Activated T-helper 9 cell treated with anti-CD3 and anti-CD28 coated beads, Interleukin-2, amount 50 U/mL, for 16 hours (primary cell): Measurements from ENCODE around the gene IL9R.
"Not testable (repeated sequence)": the region's sequence is repeated elsewhere in the genome, so short reads cannot be mapped to it uniquely, and the experiment has no call there.

Source experiments
- DNase-seq: peaks from one replicate; pipeline ENCODE4 v3.0.0-alpha.2; 2020; ENCODE audit warnings: low read depth

IL9R gene

GRCh38 chrX:155998761-155999510 is 1.4 kb downstream of the IL9R start:
- no peak for DNase-seq

- not testable (repeated sequence) for DNase-seq
Measured at GRCh38 chrX:155999751-156000150, 2.3 kb downstream of the IL9R start.

- no peak for DNase-seq
Measured at GRCh38 chrX:156000361-156000926, 2.9 kb downstream of the IL9R start.

GRCh38 chrX:156001001-156001666 is 3.6 kb downstream of the IL9R start:
- DNase-seq = no peak

- no peak for DNase-seq
Measured at GRCh38 chrX:156001667-156002021, 4.1 kb downstream of the IL9R start.

GRCh38 chrX:156002507-156002906 is 5.0 kb downstream of the IL9R start:
- no peak for DNase-seq

GRCh38 chrX:156003486-156004185 is 6.1 kb downstream of the IL9R start:
- no peak for DNase-seq

- DNase-seq = no peak
Measured at GRCh38 chrX:156004256-156004655, 6.8 kb downstream of the IL9R start.

- no peak for DNase-seq
Measured at GRCh38 chrX:156004740-156005139, 7.2 kb downstream of the IL9R start.

- DNase-seq = no peak
Measured at GRCh38 chrX:156005144-156005543, 7.6 kb downstream of the IL9R start.

- DNase-seq = not testable (repeated sequence)
Measured at GRCh38 chrX:156006468-156006867, 9.0 kb downstream of the IL9R start.

- not testable (repeated sequence) for DNase-seq
Measured at GRCh38 chrX:156008379-156008778, 10.9 kb downstream of the IL9R start.

- DNase-seq = no peak
Measured at GRCh38 chrX:156008915-156009314, 11.4 kb downstream of the IL9R start.

- not testable (repeated sequence) for DNase-seq
Measured at GRCh38 chrX:156009691-156010090, 12.2 kb downstream of the IL9R start.

- DNase-seq = not testable (repeated sequence)
Measured at GRCh38 chrX:156013286-156013953, 15.9 kb downstream of the IL9R start.

GRCh38 chrX:156019846-156020245 is 22.4 kb downstream of the IL9R start:
- DNase-seq = not testable (repeated sequence)

GRCh38 chrX:156023002-156023401 is 25.5 kb downstream of the IL9R start:
- not testable (repeated sequence) for DNase-seq

GRCh38 chrX:156024949-156025492 is 27.5 kb downstream of the IL9R start:
- DNase-seq = not testable (repeated sequence)

- not testable (repeated sequence) for DNase-seq
Measured at GRCh38 chrX:156028653-156029237, 31.2 kb downstream of the IL9R start.

- not testable (repeated sequence) for DNase-seq
Measured at GRCh38 chrX:156029296-156029695, 31.8 kb downstream of the IL9R start.

- not testable (repeated sequence) for DNase-seq
Measured at GRCh38 chrX:156029707-156030442, 32.4 kb downstream of the IL9R start.
